IPS-18c (cell line): Measurements from ENCODE around the gene CCNY.
"Not testable (repeated sequence)": the region's sequence is repeated elsewhere in the genome, so short reads cannot be mapped to it uniquely, and the experiment has no call there.

Source experiments
- H3K4me3 ChIP-seq: 2 replicates; pipeline ENCODE4 v1.7.0; 2013; ENCODE audit warnings: low read depth, mild to moderate bottlenecking, low read length, moderate library complexity; ENCODE audit not compliant: insufficient read depth
- H3K9me3 ChIP-seq: one replicate; pipeline ENCODE4 v1.6.1; 2013; ENCODE audit warnings: mild to moderate bottlenecking, low read length, moderate library complexity; ENCODE audit not compliant: control insufficient read depth, insufficient read depth

CCNY gene

DNA sequence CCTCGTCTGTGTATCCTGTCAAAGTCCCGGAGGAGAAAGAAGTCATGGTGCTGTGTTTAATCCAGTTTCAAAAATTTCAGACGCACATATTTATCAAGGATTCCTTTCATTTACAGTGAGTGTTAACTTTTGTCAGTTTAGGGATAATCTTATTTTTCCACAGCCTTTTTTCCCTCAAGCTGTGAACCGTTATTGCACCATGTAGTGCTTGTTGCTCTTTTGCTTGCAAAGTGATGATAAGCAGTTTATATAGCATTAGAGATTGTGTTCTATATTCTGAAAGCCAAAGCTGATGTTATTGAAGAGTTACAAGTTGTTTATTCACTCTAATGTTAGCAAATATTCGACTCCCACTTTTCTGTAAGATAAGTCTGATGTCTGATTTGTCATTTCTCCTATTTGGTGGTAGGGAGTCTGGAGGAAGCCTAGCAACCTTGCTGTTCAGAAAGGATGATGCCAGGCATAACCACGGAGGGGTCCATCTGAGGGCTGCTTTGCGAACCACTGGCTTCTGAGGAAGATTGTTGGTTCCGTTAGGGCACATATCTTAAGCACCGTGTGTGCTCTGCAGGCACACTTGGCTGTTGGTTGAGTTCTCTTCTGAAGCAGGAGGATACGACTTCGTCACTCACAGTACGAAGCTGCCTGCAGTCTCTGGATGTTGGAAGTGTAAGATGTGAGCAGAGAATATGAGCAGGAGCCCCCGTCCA is 11.7 kb downstream of the CCNY start:
- no peaks in the 10 kb centered on the region for H3K9me3 ChIP-seq
- H3K4me3 ChIP-seq, result no peak overlapping the region

DNA sequence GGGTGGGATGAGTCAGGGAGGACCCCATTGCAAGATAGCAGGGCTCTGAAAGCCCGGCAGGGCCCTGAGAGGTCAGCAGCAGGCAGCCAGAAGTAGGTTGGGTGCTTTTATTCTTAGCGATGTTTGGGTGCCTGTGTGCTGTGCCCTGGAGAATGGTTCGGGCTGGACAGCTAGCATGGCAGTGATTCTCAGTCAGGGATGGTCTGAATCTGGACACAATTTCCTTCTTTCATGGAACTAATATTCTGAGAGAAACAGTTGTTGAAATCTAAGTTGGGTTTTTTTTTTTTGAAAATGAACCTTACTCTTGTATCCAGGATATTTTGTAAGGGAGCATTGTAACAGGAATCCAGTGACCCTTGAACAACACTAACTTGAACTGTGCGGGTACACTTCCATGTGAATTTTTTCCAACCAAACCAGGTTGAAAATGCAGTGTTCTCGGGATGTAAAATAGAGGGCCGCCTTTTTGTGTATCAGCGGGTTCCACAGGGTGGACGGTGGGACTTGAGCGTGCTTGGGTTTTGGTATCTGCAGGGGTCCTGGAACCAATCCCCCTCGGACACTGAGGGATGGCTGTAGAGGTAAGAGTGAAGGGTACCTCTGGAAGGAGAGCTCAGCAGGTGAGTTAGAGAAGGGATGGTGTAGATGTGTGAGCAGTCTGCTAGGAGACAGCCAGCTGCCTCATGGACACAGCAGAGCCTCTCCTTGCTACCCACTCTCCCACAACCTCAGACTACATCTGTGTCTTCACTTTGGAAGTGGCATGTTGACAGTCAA is 12.5 kb downstream of the CCNY start:
- no peaks in the 10 kb centered on the region for H3K9me3 ChIP-seq
- H3K4me3 ChIP-seq, result no peak overlapping the region

DNA sequence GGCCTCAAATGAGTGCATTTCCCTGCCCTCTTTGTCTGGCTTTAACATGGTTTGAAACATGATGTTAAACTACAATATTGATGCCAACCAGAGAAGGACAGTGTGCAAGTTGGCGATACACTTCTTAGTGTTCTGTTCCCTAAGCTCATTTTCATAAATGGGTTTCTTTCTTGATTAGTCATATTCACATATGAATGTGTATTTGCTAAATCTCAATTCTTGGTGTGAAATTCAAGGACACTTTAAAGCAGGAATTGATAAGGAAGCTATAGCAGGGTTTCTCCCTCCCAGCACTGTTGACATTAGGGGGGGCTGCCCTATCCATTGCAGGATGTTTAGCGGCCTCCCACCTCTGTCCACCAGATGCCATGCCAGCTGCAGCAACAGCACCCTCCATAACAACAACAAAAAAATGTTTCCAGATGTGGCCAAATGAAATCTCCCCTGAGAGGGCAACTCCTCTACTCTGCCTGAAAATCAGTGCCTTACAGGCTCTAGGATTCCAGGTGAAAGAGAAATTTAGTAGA is 13.1 kb downstream of the CCNY start:
- H3K4me3 ChIP-seq, result no peak overlapping the region
- H3K9me3 ChIP-seq, result no peaks in the 10 kb centered on the region

DNA sequence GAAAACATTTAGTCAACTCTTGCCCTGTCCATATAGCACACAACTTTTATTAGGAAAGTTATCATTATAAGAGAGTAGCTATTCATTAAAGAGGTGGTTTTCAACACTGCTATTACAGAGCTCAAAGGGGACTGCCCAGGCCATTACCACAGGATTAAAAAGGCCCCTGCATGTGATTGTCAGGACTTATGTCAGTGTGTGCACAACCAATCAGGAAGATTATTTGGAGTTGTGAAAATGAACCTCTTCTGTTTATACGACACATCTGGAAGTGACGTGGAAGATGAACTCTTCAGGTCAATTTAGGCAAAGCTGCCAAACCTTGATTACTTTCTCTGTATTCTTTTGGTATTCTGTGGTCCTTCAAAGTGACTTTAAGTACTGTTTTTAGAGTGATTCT is 14.7 kb downstream of the CCNY start:
- no peak overlapping the region for H3K4me3 ChIP-seq
- H3K9me3 ChIP-seq, result no peaks in the 10 kb centered on the region

DNA sequence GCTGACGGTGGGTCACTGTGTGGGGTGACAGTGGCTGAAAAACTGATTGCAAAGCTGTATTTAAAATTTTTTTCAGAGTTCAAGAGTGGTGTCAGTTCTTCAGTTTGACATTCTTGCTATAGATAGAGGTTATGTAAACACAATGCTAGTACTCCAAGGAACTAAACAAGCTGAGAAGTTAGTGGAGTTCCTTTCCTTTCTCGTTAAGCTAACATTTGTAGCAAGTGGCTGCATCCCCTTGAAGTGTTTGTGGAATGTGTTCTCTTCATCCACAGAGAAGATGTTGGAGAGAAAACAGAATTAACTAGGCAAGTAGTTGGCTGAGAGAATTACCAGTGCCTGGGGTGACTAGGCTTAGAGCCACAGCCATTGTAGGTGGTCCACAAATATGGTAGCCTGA is 15.8 kb downstream of the CCNY start:
- no peaks in the 10 kb centered on the region for H3K9me3 ChIP-seq
- no peak overlapping the region for H3K4me3 ChIP-seq

DNA sequence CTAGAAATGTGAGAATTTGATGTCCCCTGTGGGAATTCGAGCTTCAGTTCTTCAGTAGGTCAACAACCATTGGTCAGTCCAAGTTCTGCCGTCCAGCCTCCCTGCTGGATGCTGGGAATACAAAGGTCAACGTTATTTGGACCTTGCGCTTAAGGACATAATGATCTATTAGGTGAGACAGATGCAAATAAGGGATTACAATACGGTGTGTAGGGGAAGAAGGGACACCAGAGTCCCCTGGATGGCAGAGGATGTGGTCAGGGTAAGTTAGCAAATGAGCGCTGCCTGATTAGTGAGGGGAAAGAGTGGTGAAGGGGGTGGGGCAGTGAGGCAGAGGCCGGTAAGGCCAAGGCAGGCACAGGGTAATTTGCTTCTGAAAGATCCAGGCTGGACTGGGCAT is 16.2 kb downstream of the CCNY start:
- H3K9me3 ChIP-seq, result no peaks in the 10 kb centered on the region
- H3K4me3 ChIP-seq, result no peak overlapping the region

DNA sequence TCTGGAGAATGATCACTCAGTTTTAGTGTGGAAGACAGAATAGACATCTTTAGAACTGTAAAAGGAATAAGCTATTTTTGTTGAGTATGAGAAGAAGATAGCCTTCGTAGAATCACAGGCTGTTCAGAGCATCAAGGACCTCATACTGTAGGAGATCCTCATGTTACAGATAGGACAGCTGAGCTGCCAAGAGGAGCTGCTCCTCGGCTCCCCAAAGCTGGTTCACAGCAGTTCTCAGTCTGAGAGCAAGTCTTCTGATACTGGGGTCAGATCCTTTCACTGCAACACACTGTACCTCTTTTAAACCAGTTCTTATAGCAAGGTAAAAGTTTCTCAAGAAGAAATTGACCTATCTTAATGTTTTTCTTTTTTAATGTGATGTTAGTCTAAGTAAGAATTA is 17.1 kb downstream of the CCNY start:
- Histone ChIP-seq H3K4me3 (no peak overlapping the region), H3K9me3 (no peaks in the 10 kb centered on the region)

DNA sequence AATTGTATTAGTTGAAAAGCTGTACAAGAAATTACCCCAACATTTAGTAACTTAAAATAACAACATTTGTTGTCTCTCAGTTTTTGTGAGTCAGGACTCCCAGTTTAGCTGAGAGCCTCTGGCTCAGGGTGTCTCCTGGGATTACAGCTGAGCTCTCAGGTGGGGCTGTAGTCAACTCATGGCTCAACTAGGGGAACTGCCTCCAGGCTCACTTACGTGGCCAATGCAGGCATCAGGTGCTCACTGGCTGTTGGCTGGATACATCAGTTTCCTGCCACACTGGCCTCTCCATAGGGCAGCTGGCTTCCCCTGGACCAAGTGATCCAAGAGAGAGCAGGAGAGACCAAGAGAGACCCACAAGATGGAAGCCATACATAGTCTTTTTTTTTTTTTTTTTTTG is 17.5 kb downstream of the CCNY start:
- no peaks in the 10 kb centered on the region for H3K9me3 ChIP-seq

DNA sequence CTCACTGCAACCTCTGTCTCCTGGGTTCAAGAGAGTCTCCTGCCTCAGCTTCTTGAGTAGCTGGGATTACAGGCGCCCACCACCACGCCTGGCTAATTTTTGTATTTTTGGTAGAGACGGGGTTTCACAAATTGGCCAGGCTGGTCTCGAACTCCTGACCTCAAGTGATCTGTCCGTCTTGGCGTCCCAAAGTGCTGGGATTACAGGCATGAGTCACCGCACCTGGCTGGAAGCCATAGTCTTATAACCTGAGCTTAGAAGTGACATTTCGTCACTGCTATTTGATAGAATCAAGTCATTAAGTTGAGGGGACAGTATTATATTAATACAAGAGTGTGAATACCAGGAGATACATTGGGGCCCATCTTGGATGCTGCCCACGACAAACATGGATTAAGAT is 17.9 kb downstream of the CCNY start:
- H3K4me3 ChIP-seq, H3K9me3 ChIP-seq: not testable (repeated sequence)

More for the DNA sequence above, 17.5 kb downstream of the CCNY start:
- no peak overlapping the region for H3K4me3 ChIP-seq

DNA sequence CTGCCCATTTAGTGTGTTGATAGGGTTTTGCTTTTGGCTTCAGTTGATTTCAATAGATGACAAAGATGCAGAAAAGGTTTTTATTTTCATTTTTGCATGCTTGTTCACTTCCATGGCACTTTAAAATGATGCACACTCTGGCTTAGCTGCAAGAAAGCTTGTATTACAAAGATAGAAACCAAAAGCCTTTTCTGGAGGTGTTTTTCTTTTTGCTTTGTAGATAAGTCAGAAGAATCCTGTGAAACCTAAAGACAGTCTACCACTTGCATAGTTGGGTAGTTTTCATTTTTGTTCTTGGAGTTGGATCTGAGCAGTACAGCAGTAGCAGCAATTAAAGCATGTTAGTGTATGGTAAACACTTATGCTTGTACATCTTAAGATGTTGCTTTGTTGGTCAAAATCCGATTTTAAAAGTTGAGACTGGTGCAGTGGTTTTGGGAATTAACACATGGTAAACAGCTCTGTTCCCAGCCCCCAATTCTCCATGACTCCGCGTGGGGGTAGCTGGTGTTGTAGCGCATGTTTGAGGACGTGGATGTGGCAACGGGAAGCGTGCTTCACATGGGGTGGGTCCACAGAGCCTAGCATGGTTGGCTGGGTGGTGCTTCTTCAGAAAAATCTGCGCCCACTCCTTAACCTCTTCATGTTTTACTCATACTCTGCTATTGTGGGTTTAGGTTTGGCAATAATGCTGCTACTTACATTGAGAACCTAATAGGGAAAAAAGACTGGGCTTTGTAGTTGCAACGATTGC is 19.8 kb downstream of the CCNY start:
- Histone ChIP-seq H3K9me3 (no peaks in the 10 kb centered on the region), H3K4me3 (no peak overlapping the region)

DNA sequence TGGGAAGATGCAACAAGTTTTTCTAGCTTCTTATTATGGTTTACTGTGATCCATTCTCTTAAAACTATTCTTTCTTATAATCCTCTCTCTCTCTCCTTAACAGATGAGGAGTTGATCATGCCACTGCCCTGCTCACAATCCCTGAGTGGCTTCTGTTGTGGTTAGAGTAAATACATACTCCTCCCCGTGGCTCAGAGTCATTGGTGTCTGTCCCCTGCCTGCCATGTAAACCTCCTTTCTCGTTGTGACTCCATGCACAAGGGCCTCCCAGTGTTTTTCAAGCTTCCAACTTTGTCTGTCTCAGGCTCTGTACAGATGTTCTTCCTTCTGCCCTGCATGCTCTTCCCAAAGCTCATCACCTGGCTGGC is 20.4 kb downstream of the CCNY start:
- Histone ChIP-seq H3K9me3 (no peaks in the 10 kb centered on the region), H3K4me3 (no peak overlapping the region)

DNA sequence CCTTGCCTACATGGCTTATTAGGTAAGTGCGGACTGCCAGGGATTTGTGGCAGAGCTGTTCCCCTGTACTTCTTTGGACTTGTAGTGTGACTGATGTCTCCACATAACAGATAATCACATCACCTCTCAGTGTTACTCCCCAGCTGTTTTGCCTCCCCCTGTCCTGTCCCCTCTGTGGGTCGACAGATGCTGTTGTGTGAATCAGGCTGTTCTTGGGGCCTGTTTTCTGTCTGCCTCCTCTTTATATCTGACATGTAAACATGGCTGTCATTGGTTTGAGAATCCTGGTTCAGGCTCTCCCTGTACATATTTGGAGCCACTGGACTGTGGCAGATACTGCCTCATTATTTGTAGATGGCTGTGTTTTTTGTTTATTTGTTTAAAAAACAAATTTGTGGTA is 22.7 kb downstream of the CCNY start:
- H3K4me3 ChIP-seq, result no peak overlapping the region
- no peaks in the 10 kb centered on the region for H3K9me3 ChIP-seq

DNA sequence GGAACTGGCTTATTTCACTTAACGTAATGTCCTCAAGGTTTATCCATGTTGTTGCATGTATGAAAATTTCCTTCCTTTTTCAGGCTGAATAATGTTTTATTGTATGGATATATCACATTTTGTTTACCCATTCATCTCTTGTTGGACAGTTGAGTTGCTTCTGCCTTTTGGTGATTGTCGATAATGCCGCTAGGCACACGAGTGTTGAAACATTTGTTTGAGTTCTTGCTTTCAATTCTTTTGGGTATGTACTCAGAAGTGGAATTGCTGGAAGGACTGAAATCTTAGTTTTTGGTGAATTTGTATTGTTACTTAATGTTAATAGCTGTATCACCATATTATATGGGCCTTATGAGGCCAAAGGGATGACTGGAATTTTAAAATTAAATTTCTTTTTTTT is 23.6 kb downstream of the CCNY start:
- Histone ChIP-seq H3K4me3 (no peak overlapping the region), H3K9me3 (no peaks in the 10 kb centered on the region)

DNA sequence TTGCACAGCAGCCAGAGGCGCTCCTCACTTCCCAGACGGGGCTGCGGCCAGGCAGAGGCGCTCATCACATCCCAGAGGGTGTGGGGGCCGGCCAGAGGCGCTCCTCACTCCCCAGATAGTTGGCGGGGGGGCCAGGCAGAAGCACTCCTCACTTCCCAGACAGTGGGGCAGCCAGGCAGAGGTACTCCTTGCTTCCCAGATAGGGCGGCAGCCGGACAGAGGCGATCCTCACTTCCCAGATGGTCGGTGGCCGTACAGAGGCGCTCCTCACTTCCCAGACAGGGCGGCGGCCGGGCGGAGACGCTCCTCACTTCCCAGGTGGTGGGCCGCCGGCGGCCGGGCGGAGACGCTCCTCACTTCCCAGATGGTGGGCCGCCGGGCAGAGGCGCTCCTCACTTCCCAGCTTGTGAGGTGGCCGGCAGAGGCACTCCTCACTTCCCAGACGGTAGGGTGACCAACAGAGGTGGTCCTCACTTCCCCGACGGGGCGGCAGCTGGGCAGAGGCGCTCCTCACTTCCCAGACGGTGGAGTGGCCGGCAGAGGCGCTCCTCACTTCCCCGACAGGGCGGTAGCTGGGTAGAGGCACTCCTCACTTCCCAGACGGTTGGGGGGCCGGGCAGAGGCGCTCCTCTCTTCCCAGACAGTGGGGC is 26.5 kb downstream of the CCNY start:
- H3K4me3 ChIP-seq, result no peak overlapping the region

DNA sequence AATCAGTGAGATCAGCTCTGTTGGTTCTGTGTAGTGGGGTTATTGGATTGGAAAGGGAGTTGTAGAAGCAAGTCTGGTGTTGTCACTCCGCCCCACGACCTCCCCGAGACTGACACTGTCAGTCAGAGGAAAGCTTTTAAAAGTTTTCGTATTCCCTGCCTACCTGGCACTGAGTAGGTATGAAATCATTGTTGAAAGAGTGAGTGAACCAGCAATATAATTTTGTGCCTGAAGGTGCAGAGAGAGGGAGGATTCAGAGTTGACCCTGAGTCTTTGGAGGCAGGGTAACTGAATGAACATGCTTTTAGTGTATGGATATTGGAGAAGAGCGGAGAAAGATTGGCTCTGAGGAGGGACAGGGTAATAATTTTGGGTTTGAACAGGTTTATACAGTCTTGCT is 27.3 kb downstream of the CCNY start:
- Histone ChIP-seq H3K9me3 (no peaks in the 10 kb centered on the region), H3K4me3 (no peak overlapping the region)

More for the DNA sequence above, 26.5 kb downstream of the CCNY start:
- no peaks in the 10 kb centered on the region for H3K9me3 ChIP-seq

DNA sequence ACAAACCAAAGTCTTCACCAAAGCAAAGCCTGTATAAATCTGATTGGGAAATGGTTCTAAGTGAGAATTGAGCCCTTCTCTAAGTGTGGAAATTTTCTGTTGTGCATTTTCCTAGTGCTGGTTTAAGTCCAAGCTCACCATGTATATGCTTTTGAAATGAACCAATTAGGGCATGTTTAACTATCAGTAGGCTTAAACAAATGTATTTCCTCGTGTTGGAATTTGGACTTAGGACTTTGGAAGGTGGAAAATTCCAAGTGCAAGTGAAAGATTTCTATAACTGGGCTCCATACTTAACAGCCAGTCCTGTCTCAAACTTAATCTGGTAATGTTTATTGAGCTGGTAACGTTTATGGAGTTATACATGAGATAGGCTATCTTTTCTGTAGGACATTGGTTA is 28.5 kb downstream of the CCNY start:
- Histone ChIP-seq H3K4me3 (no peak overlapping the region), H3K9me3 (no peaks in the 10 kb centered on the region)

DNA sequence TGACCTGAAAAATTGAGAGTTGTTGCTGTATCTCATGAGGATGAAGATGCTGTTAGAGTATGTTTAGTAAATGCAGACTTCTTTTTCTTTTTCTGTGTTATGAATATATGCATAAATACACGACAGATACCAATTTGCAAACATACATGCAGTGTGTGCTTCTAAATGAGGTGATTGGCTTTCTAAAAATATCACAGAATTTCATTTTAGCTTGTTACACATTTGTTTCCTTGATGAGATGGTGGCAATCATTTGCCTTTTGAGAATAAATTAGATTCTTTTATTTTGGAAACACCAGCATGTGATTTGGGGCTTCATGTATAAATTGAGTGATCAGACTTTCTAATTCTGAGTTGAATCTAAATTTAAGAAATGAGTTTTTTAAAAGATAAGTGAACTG is 29.7 kb downstream of the CCNY start:
- H3K9me3 ChIP-seq, result no peaks in the 10 kb centered on the region
- H3K4me3 ChIP-seq, result no peak overlapping the region
